ENCODE data around the gene PCBP3. TPM values are rescaled to one million over a fixed set of nuclear protein-coding genes. Genes with fewer than 3 reads are reported as not detected.

The PCBP3 gene
- total RNA-seq, 1 experiment from 2014 or later = 10.9 TPM

- H3K4me3 Mint-ChIP-seq = no peak overlapping the region
- Histone ChIP-seq H3K9me3 (ENCODE audit: control insufficient read depth, low read depth, low read length) (no peaks in the 10 kb centered on the region), H3K27me3 (ENCODE audit: insufficient read depth, low read length) (no peaks in the 10 kb centered on the region), H4K8ac (replicated peaks; ENCODE audit: insufficient read length, low read depth, low read length) (no peak overlapping the region), H2AK5ac (ENCODE audit: insufficient read length, low read length) (no peak overlapping the region), H3K23ac (ENCODE audit: insufficient read length, low read depth, low read length) (no peak overlapping the region), H3K9ac (ENCODE audit: extremely low read depth, insufficient read length, low read length) (no peak overlapping the region), H2BK12ac (ENCODE audit: insufficient read length, low read depth, low read length) (no peak overlapping the region), H3K4ac (ENCODE audit: low read depth, low read length) (no peak overlapping the region), H4K91ac (ENCODE audit: insufficient read length, low read depth, low read length) (no peak overlapping the region), H3K79me1 (ENCODE audit: insufficient read depth, low read depth, low read length, poor library complexity, severe bottlenecking) (no peaks in the 10 kb centered on the region), H3K4me1 (ENCODE audit: insufficient read depth, low read length) (no peaks in the 10 kb centered on the region), H2BK5ac (ENCODE audit: insufficient read length, low read length) (no peak overlapping the region), H3K23me2 (ENCODE audit: insufficient read length, low read depth, low read length, poor library complexity, severe bottlenecking) (peaks cover 19% of the 10 kb centered on the region), H2BK120ac (ENCODE audit: low read depth, low read length, poor library complexity, severe bottlenecking) (no peak overlapping the region), H3K18ac (ENCODE audit: insufficient read length, low read depth, low read length) (no peak overlapping the region), H3K27ac (ENCODE audit: insufficient read length, low read depth, low read length) (no peak overlapping the region), H4K5ac (ENCODE audit: insufficient read length, low read depth, low read length) (no peak overlapping the region), H3K56ac (ENCODE audit: insufficient read length, low read depth, low read length) (no peak overlapping the region), H3K4me2 (ENCODE audit: insufficient read depth, insufficient read length, low read length) (no peak overlapping the region), H2AFZ (ENCODE audit: low read length) (no peak overlapping the region), H3K79me2 (ENCODE audit: insufficient read depth, low read length) (no peaks in the 10 kb centered on the region), H2BK20ac (ENCODE audit: low read depth, low read length, poor library complexity, severe bottlenecking) (no peak overlapping the region), H4K20me1 (ENCODE audit: control insufficient read depth, insufficient read depth, insufficient read length) (no peaks in the 10 kb centered on the region), H2BK15ac (ENCODE audit: low read depth, low read length) (no peak overlapping the region), H3T11ph (ENCODE audit: low read length) (no peak overlapping the region), H3K14ac (ENCODE audit: insufficient read depth, low read length) (no peak overlapping the region)
- WGBS (ENCODE audit: extremely low coverage, insufficient read length, low lambda C conversion rate) = no CpG with 5 or more reads among the region's 22 CpGs
- H3K4me1 Mint-ChIP-seq = peaks cover 5 to 6% of the 10 kb centered on the region in 2 experiments; a peak in 3 of 4 replicates
- H3K9me3 Mint-ChIP-seq = peaks cover 8% of the 10 kb centered on the region in 2 experiments
- peaks cover 8% of the 10 kb centered on the region for H3K27me3 Mint-ChIP-seq (ENCODE audit: low read depth)
- DNase-seq = no peak
- TF ChIP-seq CTCF (conservative IDR thresholded peaks at IDR 0.05) = no peak
- H3K27ac Mint-ChIP-seq = no peak overlapping the region
- peaks cover under 1 to 8% (median 7%) of the 10 kb centered on the region in 3 experiments; a peak in 5 of 7 replicates for H3K36me3 Mint-ChIP-seq (ENCODE audit: insufficient read depth in 1 of 3, low read depth in 3 of 3)
These were observed 326.6 kb downstream of the PCBP3 start for GRCh38 chr21:45969921-45970673.
